ENCODE data around the gene ERFE. TPM values are rescaled to one million over a fixed set of nuclear protein-coding genes. Genes with fewer than 3 reads are reported as not detected.

The ERFE gene
- total RNA-seq, 2 donors from 2014 or later, result 0.66 TPM; not detected in 1

GRCh38 chr2:238127165-238128060, 31.4 kb upstream of the ERFE start:
- Histone ChIP-seq H3K36me3 (replicated peaks in 1 of 2; ENCODE audit: insufficient read depth in 1 of 2, low read depth in 2 of 2) (no peaks in the 10 kb centered on the region), H3K27ac (no peak overlapping the region), H3K27me3 (no peaks in the 10 kb centered on the region), H3K4me3 (no peak overlapping the region), H3K9me3 (no peaks in the 10 kb centered on the region), H3K4me1 (no peaks in the 10 kb centered on the region)
- DNase-seq (no peak), ATAC-seq (no peak)
- WGBS, 2 donors, result 55 to 57% methylated on average over 12 to 27 of the region's 36 CpGs
- intact Hi-C loops (cut with DNase I), result no loop called here
- TF ChIP-seq CTCF (IDR thresholded peaks at IDR 0.05), result no peak
- no peak for TF ChIP-seq POLR2A (IDR thresholded peaks at IDR 0.05)

GRCh38 chr2:238128061-238128440, 30.7 kb upstream of the ERFE start:
- Histone ChIP-seq H3K4me3 (no peak overlapping the region), H3K36me3 (replicated peaks in 1 of 2; ENCODE audit: insufficient read depth in 1 of 2, low read depth in 2 of 2) (no peaks in the 10 kb centered on the region), H3K4me1 (no peaks in the 10 kb centered on the region), H3K27me3 (no peaks in the 10 kb centered on the region), H3K27ac (no peak overlapping the region), H3K9me3 (no peaks in the 10 kb centered on the region)
- ATAC-seq, result no peak
- intact Hi-C loops (cut with DNase I), result no loop called here
- no peak for DNase-seq
- 91 to 95% methylated on average over 14 to 22 of the region's 22 CpGs for WGBS, 2 donors
- TF ChIP-seq CTCF (IDR thresholded peaks at IDR 0.05), result no peak
- no peak for TF ChIP-seq POLR2A (IDR thresholded peaks at IDR 0.05)

- WGBS, 2 donors, result 86 to 91% methylated on average over 10 to 29 of the region's 30 CpGs
- DNase-seq (no peak), ATAC-seq (no peak)
- H3K36me3 ChIP-seq (replicated peaks in 1 of 2; ENCODE audit: insufficient read depth in 1 of 2, low read depth in 2 of 2), result no peaks in the 10 kb centered on the region
- no peaks in the 10 kb centered on the region for H3K9me3 ChIP-seq
- no peaks in the 10 kb centered on the region for H3K27me3 ChIP-seq
- no peak overlapping the region for H3K27ac ChIP-seq
- H3K4me3 ChIP-seq, result no peak overlapping the region
- intact Hi-C loops (cut with DNase I), result no loop called here
- TF ChIP-seq POLR2A (IDR thresholded peaks at IDR 0.05) (no peak), CTCF (IDR thresholded peaks at IDR 0.05) (no peak)
- no peaks in the 10 kb centered on the region for H3K4me1 ChIP-seq
These were observed 30.2 kb upstream of the ERFE start for GRCh38 chr2:238128534-238129001.

GRCh38 chr2:238129166-238130010, 29.4 kb upstream of the ERFE start:
- no peaks in the 10 kb centered on the region for H3K4me1 ChIP-seq
- H3K27ac ChIP-seq, result no peak overlapping the region
- intact Hi-C loops (cut with DNase I), result no loop called here
- no peak overlapping the region for H3K4me3 ChIP-seq
- H3K9me3 ChIP-seq, result no peaks in the 10 kb centered on the region
- no peaks in the 10 kb centered on the region for H3K27me3 ChIP-seq
- 87 to 88% methylated on average over 16 to 22 of the region's 22 CpGs for WGBS, 2 donors
- no peak for ATAC-seq
- DNase-seq, result no peak
- no peaks in the 10 kb centered on the region for H3K36me3 ChIP-seq (replicated peaks in 1 of 2; ENCODE audit: insufficient read depth in 1 of 2, low read depth in 2 of 2)
- TF ChIP-seq CTCF (IDR thresholded peaks at IDR 0.05) (no peak), POLR2A (IDR thresholded peaks at IDR 0.05) (no peak)

Measured in body of pancreas (tissue), 4 donors.